GM23338 (cell line): ENCODE measurements around the gene CACTIN. TPM values are rescaled to one million over a fixed set of nuclear protein-coding genes. Genes with fewer than 3 reads are reported as not detected.

Source experiments
- ATAC-seq: fragments of 200-7000 bp; cut with Tn5 transposase; 3 replicates; pipeline ENCODE4 v1.9.1; 2020
- DNase-seq: peaks from one replicate; pipeline ENCODE4 v3.0.0-alpha.2; 2015; ENCODE audit warnings: low spot score
- H2AFZ ChIP-seq: fragments of 200-600 bp; sonication (generic); 2 replicates; pipeline ENCODE4 v1.8.0; 2016; ENCODE audit warnings: antibody characterized with exemption, mild to moderate bottlenecking, moderate library complexity
- H3F3A ChIP-seq: fragments of 200-600 bp; sonication (generic); replicated peaks from 2 replicates; pipeline ENCODE4 v1.8.0; 2017; ENCODE audit warnings: antibody characterized with exemption, mixed run types, low read depth
- H3K27ac ChIP-seq: fragments of 200-600 bp; sonication (generic); 2 replicates; pipeline ENCODE4 v1.6.1; 2016; ENCODE audit warnings: low read depth
- H3K27me3 ChIP-seq: fragments of 200-600 bp; sonication (generic); 2 replicates; pipeline ENCODE4 v1.8.0; 2016; ENCODE audit warnings: mild to moderate bottlenecking, mixed run types, moderate library complexity; ENCODE audit not compliant: insufficient read depth
- H3K36me3 ChIP-seq: fragments of 200-600 bp; sonication (generic); 2 replicates; pipeline ENCODE4 v1.8.0; 2016; ENCODE audit warnings: mild to moderate bottlenecking; ENCODE audit not compliant: insufficient read depth
- H3K4me1 ChIP-seq: fragments of 200-600 bp; sonication (generic); 2 replicates; pipeline ENCODE4 v1.8.0; 2016; ENCODE audit warnings: mild to moderate bottlenecking, moderate library complexity; ENCODE audit not compliant: insufficient read depth
- H3K4me2 ChIP-seq: fragments of 200-600 bp; sonication (generic); 2 replicates; pipeline ENCODE4 v1.7.1; 2017; ENCODE audit warnings: mixed run types
- H3K4me3 ChIP-seq: fragments of 200-600 bp; sonication (generic); 2 replicates; pipeline ENCODE4 v1.6.1; 2016; ENCODE audit warnings: mixed run types
- H3K79me2 ChIP-seq: fragments of 200-600 bp; sonication (generic); replicated peaks from 2 replicates; pipeline ENCODE4 v1.8.0; 2017; ENCODE audit warnings: mild to moderate bottlenecking; ENCODE audit not compliant: insufficient read depth
- H3K9me2 ChIP-seq: fragments of 200-600 bp; sonication (generic); 2 replicates; pipeline ENCODE4 v1.8.0; 2017; ENCODE audit not compliant: insufficient read depth
- H4K20me1 ChIP-seq: fragments of 200-600 bp; sonication (generic); replicated peaks from 2 replicates; pipeline ENCODE4 v1.8.0; 2017; ENCODE audit warnings: mild to moderate bottlenecking; ENCODE audit not compliant: insufficient read depth
- H3K27ac Mint-ChIP-seq: 2 replicates; pipeline ENCODE4 v1.8.0; 2020; ENCODE audit warnings: inconsistent platforms, mild to moderate bottlenecking, moderate library complexity, mixed read lengths
- H3K27me3 Mint-ChIP-seq: 3 replicates; pipeline ENCODE4 v1.8.0; 2022; ENCODE audit warnings: low read depth, mild to moderate bottlenecking, moderate library complexity, mixed read lengths, inconsistent platforms; ENCODE audit not compliant: insufficient read depth, poor library complexity
- H3K36me3 Mint-ChIP-seq: 3 replicates; pipeline ENCODE4 v1.8.0; 2021; ENCODE audit warnings: low read depth, mild to moderate bottlenecking, inconsistent platforms, moderate library complexity, mixed read lengths
- H3K4me1 Mint-ChIP-seq: 3 replicates; pipeline ENCODE4 v1.8.0; 2020; ENCODE audit warnings: mild to moderate bottlenecking, inconsistent platforms, mixed read lengths
- H3K4me3 Mint-ChIP-seq: 3 replicates; pipeline ENCODE4 v1.8.0; 2021; ENCODE audit warnings: moderate library complexity, mild to moderate bottlenecking, inconsistent platforms, mixed read lengths
- H3K9me3 Mint-ChIP-seq: 3 replicates; pipeline ENCODE4 v1.8.0; 2020; ENCODE audit warnings: moderate library complexity, mild to moderate bottlenecking, inconsistent platforms, mixed read lengths
- CREB1 ChIP-seq: fragments of 250-450 bp; sonication (Bioruptor Pico); IDR thresholded peaks from 2 replicates; pipeline ENCODE4 v1.5.0; 2020; ENCODE audit warnings: low read depth, mild to moderate bottlenecking, moderate library complexity
- CTCF ChIP-seq, 2 experiments: fragments of 200-600 bp in 1 of 2; sonication (generic) in 1 of 2; conservative IDR thresholded peaks; 2 replicates each; pipeline versions ENCODE4 v1.5.1 to v1.6.1; 2016 to 2017; ENCODE audit warnings: antibody characterized with exemption in 2 of 2, low read depth in 2 of 2, mild to moderate bottlenecking in 2 of 2, moderate library complexity in 1 of 2
- ETS1 ChIP-seq: IDR thresholded peaks from 2 replicates; pipeline ENCODE4 v1.6.1; 2016; ENCODE audit warnings: antibody characterized with exemption
- EZH2 ChIP-seq: fragments of 200-600 bp; sonication (generic); IDR thresholded peaks from one replicate; pipeline ENCODE4 v1.8.0; 2017; ENCODE audit warnings: antibody characterized with exemption, mild to moderate bottlenecking, low read depth; ENCODE audit not compliant: unreplicated experiment
- EZH2phosphoT487 ChIP-seq: fragments of 200-600 bp; sonication (generic); IDR thresholded peaks from one replicate; pipeline ENCODE4 v1.8.1; 2018; ENCODE audit warnings: antibody characterized with exemption; ENCODE audit not compliant: unreplicated experiment
- JUNB ChIP-seq: IDR thresholded peaks from one replicate; pipeline ENCODE4 v1.6.1; 2016; ENCODE audit warnings: antibody characterized with exemption; ENCODE audit not compliant: unreplicated experiment
- NANOG ChIP-seq: IDR thresholded peaks from 2 replicates; pipeline ENCODE4 v1.6.1; 2016; ENCODE audit warnings: antibody characterized with exemption, borderline replicate concordance
- POLR2AphosphoS5 ChIP-seq: IDR thresholded peaks from 2 replicates; pipeline ENCODE4 v1.6.1; 2016; ENCODE audit warnings: antibody characterized with exemption, low read depth
- STAT1 ChIP-seq: IDR thresholded peaks from one replicate; pipeline ENCODE4 v1.6.1; 2016; ENCODE audit warnings: antibody characterized with exemption; ENCODE audit not compliant: unreplicated experiment
- ZNF114 ChIP-seq: fragments of 250-450 bp; sonication (Bioruptor Pico); IDR thresholded peaks from 2 replicates; pipeline ENCODE4 v1.5.0; 2020; ENCODE audit warnings: mild to moderate bottlenecking, moderate library complexity
- ZNF331 ChIP-seq: fragments of 250-450 bp; sonication (Bioruptor Pico); IDR thresholded peaks from 2 replicates; pipeline ENCODE4 v1.5.0; 2020; ENCODE audit warnings: low read depth, mild to moderate bottlenecking, moderate library complexity
- ZNF462 ChIP-seq: fragments of 250-450 bp; sonication (Bioruptor Pico); IDR thresholded peaks from 2 replicates; pipeline ENCODE4 v1.5.0; 2020; ENCODE audit warnings: mild to moderate bottlenecking, moderate library complexity
- polyA plus RNA-seq: library from polyadenylated mRNA; unstranded; fragments of >200 nt; fragmentation: Nextera tagmentation; extraction: Ambion mirVana; gene quantifications from 2 replicates; pipeline ENCODE4 v1.2.1, GENCODE V29; 2016
- total RNA-seq: library from RNA; depleted of rRNA; stranded (reverse); fragments of >200 nt; shearing (Covaris generic); gene quantifications from 2 replicates; pipeline ENCODE4 v1.2.3, GENCODE V29; 2014
- TF ChIP-seq, protein P1 (sequence below): IDR thresholded peaks from one replicate; pipeline ENCODE4 v1.6.1; 2018; ENCODE audit warnings: antibody characterized with exemption; ENCODE audit not compliant: unreplicated experiment

CACTIN gene
- total and polyA plus RNA-seq, 2 experiments from 2014 or later, result 14.3 to 47.4 TPM

GRCh38 chr19:3604227-3604986 lies 22.2 kb downstream of the CACTIN start:
- no peaks in the 10 kb centered on the region for H3K9me3 Mint-ChIP-seq
- DNase-seq (no peak), ATAC-seq (no peak)
- no peak overlapping the region for H2AFZ ChIP-seq
- H3K79me2 ChIP-seq, result no peaks in the 10 kb centered on the region
- H3K4me2 ChIP-seq, result no peak overlapping the region
- no peak overlapping the region for H3K4me3 ChIP-seq
- peaks cover 4% of the 10 kb centered on the region; the same call in 1 of the 2 replicates for H3F3A ChIP-seq
- peaks cover 10% of the 10 kb centered on the region for H3K4me1 ChIP-seq
- no peaks in the 10 kb centered on the region for H3K36me3 Mint-ChIP-seq
- no peaks in the 10 kb centered on the region for H3K9me2 ChIP-seq
- peaks cover 11% of the 10 kb centered on the region for H3K27me3 ChIP-seq
- H3K27ac Mint-ChIP-seq, result no peak overlapping the region
- H3K36me3 ChIP-seq, result no peaks in the 10 kb centered on the region
- H3K27me3 Mint-ChIP-seq, result peaks cover 12% of the 10 kb centered on the region
- no peak overlapping the region for H3K27ac ChIP-seq
- peaks cover 11% of the 10 kb centered on the region for H3K4me1 Mint-ChIP-seq
- H3K4me3 Mint-ChIP-seq, result no peak overlapping the region
- no peaks in the 10 kb centered on the region for H4K20me1 ChIP-seq
- no peak for TF ChIP-seq ETS1
- TF ChIP-seq, protein P1, sequence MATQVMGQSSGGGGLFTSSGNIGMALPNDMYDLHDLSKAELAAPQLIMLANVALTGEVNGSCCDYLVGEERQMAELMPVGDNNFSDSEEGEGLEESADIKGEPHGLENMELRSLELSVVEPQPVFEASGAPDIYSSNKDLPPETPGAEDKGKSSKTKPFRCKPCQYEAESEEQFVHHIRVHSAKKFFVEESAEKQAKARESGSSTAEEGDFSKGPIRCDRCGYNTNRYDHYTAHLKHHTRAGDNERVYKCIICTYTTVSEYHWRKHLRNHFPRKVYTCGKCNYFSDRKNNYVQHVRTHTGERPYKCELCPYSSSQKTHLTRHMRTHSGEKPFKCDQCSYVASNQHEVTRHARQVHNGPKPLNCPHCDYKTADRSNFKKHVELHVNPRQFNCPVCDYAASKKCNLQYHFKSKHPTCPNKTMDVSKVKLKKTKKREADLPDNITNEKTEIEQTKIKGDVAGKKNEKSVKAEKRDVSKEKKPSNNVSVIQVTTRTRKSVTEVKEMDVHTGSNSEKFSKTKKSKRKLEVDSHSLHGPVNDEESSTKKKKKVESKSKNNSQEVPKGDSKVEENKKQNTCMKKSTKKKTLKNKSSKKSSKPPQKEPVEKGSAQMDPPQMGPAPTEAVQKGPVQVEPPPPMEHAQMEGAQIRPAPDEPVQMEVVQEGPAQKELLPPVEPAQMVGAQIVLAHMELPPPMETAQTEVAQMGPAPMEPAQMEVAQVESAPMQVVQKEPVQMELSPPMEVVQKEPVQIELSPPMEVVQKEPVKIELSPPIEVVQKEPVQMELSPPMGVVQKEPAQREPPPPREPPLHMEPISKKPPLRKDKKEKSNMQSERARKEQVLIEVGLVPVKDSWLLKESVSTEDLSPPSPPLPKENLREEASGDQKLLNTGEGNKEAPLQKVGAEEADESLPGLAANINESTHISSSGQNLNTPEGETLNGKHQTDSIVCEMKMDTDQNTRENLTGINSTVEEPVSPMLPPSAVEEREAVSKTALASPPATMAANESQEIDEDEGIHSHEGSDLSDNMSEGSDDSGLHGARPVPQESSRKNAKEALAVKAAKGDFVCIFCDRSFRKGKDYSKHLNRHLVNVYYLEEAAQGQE, result no peak
- no peak for TF ChIP-seq CREB1 (CRISPR knock-in tag)
- no peak for TF ChIP-seq STAT1
- no peak for TF ChIP-seq JUNB
- no peak for TF ChIP-seq POLR2AphosphoS5
- no peak for TF ChIP-seq ZNF331 (CRISPR knock-in tag)
- TF ChIP-seq ZNF114 (CRISPR knock-in tag), result no peak
- no peak for TF ChIP-seq NANOG
- TF ChIP-seq CTCF (conservative IDR thresholded peaks at IDR 0.05; ENCODE audit: low read depth in 2 of 2), result no peak
- no peak for TF ChIP-seq EZH2
- no peak for TF ChIP-seq EZH2phosphoT487
- TF ChIP-seq ZNF462 (CRISPR knock-in tag), result no peak
